Activated CD4-positive, alpha-beta T cell treated with anti-CD3 and anti-CD28 coated beads, Interleukin-2, amount 50 U/mL, for 24 hours (primary cell): Measurements from ENCODE around the gene THADA.

Source experiments
- DNase-seq, 2 donors: peaks; one replicate each; pipeline ENCODE4 v3.0.0-alpha.2; 2020; ENCODE audit warnings: low read depth in 1 of 2, low spot score in 1 of 2

THADA gene

DNA sequence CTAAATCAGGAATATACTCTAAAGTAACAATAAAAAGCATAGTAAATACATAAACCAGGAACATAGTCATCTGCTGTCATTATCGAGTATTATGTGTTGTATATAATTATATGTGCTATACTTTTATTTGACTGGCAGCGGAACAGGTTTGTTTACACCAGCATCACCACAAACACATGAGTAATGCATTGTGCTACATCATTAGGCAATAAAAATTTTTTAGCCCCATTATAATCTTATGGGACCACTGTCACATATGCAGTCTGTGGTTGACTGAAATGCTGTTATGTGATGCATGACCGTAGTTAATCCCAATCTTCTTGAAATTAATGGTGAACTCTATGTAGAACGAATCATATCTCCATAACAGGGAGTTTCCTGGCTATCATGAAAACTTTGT lies 232.7 kb downstream of the THADA start:
- DNase-seq, result no peak

GRCh38 chr2:43361286-43361685 lies 234.6 kb downstream of the THADA start:
- DNase-seq, result no peak

GRCh38 chr2:43360137-43360536 lies 235.7 kb downstream of the THADA start:
- no peak for DNase-seq

GRCh38 chr2:43358410-43359201 lies 237.2 kb downstream of the THADA start:
- DNase-seq, result no peak

GRCh38 chr2:43356774-43357173 lies 239.1 kb downstream of the THADA start:
- DNase-seq, result no peak

- no peak for DNase-seq
These were observed 240.4 kb downstream of the THADA start for GRCh38 chr2:43355399-43355798.

DNA sequence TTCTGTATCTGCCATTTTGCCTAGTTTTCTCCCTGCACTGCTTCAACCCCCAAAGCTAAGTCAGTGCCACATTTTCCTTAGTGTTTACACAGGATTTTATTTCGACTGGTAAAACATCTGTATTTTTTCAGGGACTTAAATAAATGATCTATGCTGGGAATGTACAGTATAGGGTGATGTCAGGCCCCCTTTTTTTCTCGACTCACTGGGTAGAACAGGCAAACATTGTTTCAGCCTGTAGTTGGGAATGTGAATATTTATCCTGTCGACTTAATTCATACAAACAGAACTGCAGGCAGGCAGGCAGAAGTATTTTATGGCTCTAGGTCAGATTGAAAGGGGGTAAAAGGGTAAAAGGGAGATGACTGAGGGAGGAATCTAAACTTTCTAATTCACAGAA lies 245.9 kb downstream of the THADA start:
- no peak for DNase-seq

GRCh38 chr2:43348908-43349661 lies 246.8 kb downstream of the THADA start:
- DNase-seq, result no peak

DNA sequence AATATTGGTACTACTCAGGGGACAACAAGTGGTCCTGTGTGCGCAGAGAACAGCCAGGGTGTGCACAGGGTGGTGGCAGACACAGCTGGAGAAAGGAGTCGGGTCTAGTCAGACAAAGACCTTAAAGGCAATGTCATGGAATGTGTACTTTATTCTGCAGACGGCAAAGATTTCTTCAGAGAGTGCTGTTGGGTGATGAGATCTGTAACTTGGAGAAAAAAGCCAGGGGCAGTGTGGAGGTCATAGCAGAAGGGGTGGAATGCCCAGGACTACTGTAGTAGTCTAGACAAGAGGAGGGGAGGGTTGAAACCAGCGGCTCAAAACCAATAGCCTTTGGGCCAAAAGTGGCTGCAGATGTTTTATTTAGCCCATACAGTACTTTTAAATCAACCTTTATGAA lies 248.1 kb downstream of the THADA start:
- DNase-seq, result no peak

DNA sequence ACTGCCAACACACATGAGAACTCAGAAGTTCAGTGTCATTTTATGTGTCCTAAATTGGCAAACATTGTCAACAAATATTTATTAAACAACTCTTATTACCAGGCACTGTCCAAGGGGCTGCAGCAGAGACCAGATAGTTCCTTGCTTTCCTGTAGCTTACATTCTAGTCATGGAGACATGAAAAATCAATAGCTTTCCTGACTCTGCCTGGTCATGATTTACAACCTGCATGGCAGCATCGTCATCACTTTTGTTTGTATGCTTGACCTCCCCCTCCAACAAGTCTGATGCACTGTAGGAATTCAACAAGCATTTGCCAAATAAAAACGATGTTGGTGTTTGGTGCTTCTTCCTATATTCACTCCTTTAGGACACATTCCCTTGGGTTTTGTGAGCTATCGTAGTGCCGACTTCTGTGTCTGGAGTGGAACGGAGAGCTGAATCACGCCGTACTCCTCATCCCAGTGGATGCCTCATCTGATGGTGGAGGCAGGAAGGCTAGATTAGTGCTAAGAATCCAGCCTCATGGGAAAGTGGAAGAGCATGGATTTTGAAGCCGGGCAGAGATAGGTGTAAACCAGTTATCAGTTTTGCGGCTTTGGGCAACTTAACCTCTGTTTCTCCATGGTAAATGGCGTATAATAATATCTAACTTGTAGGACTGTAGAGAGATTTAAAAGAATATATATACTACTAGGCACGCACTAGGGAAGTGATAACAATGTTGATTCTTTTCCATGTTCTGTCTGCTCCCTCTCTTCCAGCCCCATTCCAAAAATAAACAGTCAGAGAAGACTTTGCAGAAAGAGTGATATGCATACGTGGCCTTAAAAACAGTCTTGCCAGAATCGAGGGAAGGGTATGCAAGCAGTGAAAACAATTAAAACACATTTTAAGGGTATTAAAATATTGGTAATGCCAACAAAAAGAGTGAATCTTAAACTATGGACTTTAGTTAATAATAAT lies 249.0 kb downstream of the THADA start:
- DNase-seq, result no peak

- no peak for DNase-seq
These were observed 250.0 kb downstream of the THADA start for GRCh38 chr2:43345872-43346271.

GRCh38 chr2:43345391-43345813 lies 250.4 kb downstream of the THADA start:
- DNase-seq, result no peak

- no peak for DNase-seq
These were observed 250.9 kb downstream of the THADA start for GRCh38 chr2:43344868-43345373.

- no peak for DNase-seq
These were observed 252.1 kb downstream of the THADA start for GRCh38 chr2:43343573-43344304.

DNA sequence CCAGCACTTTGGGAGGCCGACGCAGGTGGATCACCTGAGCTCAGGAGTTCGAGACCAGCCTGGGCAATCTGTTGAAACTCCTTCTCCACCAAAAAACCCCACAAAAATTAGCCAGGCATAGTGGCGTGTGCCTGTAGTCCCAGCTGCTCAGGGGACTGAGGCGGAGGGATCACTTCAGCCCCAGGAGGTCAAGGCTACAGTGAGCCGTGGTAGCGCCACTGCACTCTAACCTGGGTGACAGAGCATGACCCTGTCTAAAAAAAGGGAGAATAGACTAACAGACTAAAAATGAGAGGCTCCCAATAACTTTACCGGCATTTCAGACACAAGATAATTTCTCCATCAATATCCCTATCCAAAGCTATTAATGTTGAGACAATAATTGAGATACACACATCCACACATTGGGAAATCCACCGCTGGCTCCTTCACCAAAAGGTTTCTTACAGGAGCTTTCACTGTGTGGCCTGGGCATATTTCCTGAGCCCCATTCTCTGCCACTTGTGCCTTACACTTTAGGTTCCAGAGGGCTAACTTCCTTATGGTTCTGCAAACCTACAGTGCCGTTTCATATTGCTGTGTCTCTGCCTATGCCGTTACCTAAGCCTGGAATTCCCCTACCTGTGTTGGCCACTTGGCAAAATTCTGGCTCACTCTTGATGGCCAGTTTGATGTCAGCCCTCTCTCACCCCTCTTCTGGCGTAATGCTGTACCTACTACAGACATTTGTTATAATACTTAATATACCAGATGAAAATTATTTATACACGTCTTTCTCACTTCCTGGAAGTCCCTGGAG lies 253.7 kb downstream of the THADA start:
- DNase-seq, result no peak

GRCh38 chr2:43340945-43341356 lies 254.9 kb downstream of the THADA start:
- no peak for DNase-seq

DNA sequence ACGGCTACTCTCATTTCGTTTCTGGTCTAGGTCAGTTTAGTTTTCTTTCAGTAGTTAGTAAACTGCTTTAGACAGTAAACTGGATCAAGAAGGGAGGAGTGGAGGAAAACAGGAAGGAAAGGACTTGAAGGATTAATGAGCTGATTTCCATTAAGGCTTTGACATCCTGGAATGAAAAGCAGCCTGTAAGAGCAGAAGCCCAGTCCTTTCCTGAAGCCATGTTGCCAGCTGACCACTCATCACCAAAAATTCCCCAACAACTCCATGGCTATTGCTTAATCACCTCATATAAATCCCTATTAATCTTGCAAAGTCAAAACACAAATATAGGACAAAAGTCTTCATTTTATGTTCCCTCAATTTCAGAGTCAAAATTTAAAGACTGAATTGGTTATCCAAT lies 255.8 kb downstream of the THADA start:
- DNase-seq, result no peak

DNA sequence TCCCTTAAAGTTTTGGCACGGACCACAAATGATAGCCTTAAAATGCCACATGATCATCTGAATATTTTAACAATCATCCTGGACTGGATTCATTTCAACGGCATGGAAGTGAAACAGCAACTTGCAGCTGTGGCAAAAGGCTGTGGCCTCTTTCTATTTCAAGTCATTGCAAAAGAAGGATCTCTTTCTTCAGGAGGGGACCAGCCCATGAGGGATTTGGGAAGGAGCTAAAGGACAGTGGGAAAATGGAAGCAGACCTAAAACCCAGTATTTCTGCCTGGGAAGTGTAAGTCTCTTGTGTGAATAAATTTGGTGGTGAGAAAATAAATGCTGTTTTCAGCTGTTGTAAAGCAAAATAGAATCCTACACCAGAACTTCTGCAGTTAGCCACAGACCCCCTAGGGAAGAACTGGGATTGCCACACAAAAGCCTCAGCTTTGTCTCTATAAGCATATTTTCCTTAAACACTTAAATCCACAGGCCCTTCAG lies 262.1 kb downstream of the THADA start:
- DNase-seq, result no peak

- no peak for DNase-seq
These were observed 262.7 kb downstream of the THADA start for GRCh38 chr2:43333101-43333655.
